Bronchial epithelial cell (primary cell): ENCODE measurements around the gene LRRC8B. TPM values are rescaled to one million over a fixed set of nuclear protein-coding genes. Genes with fewer than 3 reads are reported as not detected.
A peak's percentile ranks its signal among the peaks of the same experiment; 100 is the strongest.

Experiments used
- DNase-seq: peaks from one replicate; pipeline ENCODE4 v3.0.0-alpha.2; 2010; ENCODE audit warnings: low read depth
- FAIRE-seq: peaks from 2 replicates; lab custom pipeline; 2011; peaks lifted over from hg19 to GRCh38; lab: Jason Lieb, UNC
- H3K27me3 ChIP-seq: 2 replicates; pipeline ENCODE4 v1.5.1; 2011; ENCODE audit warnings: low read length; ENCODE audit not compliant: control insufficient read depth, insufficient read depth
- H3K36me3 ChIP-seq: 2 replicates; pipeline ENCODE4 v1.5.1; 2011; ENCODE audit warnings: low read length; ENCODE audit not compliant: control insufficient read depth, insufficient read depth
- H3K4me3 ChIP-seq: 2 replicates; pipeline ENCODE4 v1.5.1; 2011; ENCODE audit warnings: mild to moderate bottlenecking, low read depth, low read length, control low read depth
- total RNA-seq: library from RNA; depleted of rRNA; stranded (reverse); fragments of >200 nt; gene quantifications from 2 replicates; pipeline ENCODE4 v1.2.1, GENCODE V29; 2014
- TF ChIP-seq, protein P1 (sequence below): IDR thresholded peaks from 2 replicates; pipeline ENCODE4 v1.5.1; 2011; ENCODE audit warnings: mild to moderate bottlenecking, moderate library complexity, low read length, control low read depth, inconsistent platforms; ENCODE audit not compliant: insufficient read depth, severe bottlenecking

Gene LRRC8B
- total RNA-seq, 1 donor from 2014 or later = 7.6 TPM

DNA sequence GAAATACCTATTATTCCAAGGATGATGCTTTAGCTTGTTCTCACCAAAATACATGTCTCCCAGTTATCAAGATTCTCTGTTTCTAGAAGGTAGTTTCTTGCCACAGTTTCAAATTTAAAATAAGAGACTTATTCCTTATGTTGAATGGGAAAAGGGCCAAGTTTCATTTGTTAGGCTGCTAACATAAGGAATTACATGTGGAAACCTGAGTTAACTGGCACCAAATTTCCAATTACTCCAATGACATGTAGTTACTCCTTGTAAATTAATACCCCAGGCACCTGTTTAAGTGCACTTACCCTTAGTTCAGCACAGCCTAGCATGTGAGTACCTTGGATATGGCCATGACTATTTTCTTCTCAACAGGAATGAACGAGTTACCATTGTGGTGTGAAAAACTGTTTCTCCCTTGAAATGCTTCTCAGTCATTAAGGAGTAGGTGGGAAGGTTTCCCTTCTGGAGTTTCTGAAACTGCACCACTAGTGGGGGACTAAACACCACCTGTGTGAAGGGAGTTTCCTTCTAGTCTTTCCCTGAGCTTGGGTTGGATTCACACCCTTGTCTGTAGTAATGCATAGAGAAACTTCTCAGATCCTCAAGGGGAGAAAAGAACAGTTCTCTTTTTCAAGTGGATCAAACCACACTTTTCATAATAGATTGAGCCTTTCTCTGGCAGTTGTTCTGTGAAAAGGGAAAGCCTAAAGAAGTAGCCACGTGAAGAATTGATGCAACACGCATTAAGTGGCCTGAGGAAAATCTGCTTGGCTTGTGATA is 76.0 kb downstream of the LRRC8B start:
- DNase-seq (no peak), FAIRE-seq (no peak)
- H3K36me3 ChIP-seq = no peaks in the 10 kb centered on the region
- H3K27me3 ChIP-seq = no peaks in the 10 kb centered on the region
- TF ChIP-seq, protein P1, sequence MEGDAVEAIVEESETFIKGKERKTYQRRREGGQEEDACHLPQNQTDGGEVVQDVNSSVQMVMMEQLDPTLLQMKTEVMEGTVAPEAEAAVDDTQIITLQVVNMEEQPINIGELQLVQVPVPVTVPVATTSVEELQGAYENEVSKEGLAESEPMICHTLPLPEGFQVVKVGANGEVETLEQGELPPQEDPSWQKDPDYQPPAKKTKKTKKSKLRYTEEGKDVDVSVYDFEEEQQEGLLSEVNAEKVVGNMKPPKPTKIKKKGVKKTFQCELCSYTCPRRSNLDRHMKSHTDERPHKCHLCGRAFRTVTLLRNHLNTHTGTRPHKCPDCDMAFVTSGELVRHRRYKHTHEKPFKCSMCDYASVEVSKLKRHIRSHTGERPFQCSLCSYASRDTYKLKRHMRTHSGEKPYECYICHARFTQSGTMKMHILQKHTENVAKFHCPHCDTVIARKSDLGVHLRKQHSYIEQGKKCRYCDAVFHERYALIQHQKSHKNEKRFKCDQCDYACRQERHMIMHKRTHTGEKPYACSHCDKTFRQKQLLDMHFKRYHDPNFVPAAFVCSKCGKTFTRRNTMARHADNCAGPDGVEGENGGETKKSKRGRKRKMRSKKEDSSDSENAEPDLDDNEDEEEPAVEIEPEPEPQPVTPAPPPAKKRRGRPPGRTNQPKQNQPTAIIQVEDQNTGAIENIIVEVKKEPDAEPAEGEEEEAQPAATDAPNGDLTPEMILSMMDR = no peak
- no peak overlapping the region for H3K4me3 ChIP-seq

DNA sequence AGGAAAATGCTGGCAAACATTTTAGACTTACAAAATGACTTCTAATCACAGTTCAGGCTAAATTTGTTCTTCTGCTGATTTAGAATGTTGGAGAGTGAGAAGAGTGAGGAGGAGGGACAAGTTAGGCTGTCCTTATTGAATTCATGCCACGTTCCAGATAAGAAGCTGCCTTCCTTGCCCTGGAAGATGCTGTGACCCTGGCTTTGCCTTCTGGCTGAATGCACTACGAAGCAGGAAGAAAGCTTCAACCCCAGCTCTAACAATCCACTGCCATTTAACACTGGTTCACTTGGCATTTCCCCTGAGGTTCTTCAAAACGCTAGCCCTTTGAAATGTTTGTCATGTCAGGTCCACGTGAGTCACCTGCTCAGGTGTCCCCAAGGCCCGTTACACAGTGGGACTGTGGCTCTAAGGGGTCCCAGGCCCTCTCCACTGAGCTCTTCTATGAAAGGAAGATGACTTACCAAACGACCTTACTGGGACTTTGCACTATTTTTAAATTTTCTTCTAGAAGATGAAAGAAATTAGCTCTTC is 78.3 kb downstream of the LRRC8B start:
- TF ChIP-seq, protein P1 = no peak
- no peak for DNase-seq
- Histone ChIP-seq H3K27me3 (no peaks in the 10 kb centered on the region), H3K36me3 (no peaks in the 10 kb centered on the region), H3K4me3 (no peak overlapping the region)
- FAIRE-seq = no peak

DNA sequence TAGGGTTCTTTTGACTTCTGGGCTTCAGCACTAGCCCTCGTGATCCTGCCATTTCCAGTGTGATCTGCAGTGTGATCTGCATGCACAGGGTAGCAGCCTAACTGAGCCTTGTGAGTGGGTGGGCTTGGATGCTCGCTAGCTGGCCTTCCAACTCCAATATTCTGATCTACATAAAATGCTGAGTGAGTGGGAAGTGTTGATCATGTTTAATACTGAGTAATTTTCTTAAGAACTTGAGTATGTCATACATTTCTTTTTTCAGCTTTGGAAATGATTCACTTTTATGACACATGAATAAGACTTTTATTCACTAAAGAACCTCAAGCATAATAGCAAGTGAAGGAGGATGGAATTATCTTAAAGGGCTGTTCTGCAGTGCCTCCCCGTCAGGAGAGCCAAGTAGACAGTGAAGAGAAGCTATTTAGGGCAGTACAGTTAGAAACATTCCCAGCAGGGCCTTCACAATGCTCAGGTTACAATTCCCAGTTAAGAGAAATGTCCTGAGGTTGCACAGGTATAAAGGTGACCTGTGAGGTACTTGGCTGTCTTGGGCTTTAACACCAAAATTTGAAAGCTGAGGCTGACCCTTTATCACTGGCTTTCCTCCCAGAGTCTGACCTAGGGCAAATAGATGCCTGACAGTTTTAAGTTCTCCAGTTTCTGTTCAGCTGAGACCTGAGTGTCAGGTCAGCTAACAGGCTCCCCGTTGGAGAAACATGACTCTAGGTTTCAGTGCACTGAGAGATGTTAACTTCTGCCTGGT is 79.2 kb downstream of the LRRC8B start:
- TF ChIP-seq, protein P1 = no peak
- peak; percentile 87 for DNase-seq

DNA sequence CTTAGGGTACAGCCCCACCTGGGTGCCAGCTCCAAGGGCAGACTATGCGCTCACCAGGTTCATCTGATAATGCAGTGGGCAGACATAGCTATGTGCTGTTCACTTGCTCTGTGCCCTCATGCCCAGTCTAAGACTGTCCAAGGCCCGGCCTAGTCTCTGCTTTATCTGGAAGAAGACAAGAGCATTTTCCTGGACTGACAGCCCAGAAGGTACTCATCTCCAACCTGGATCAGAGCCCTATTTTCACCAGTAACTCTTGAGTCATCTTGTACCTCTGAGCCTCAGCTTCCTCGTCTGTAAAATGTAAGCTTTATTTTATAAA is 79.7 kb downstream of the LRRC8B start:
- Histone ChIP-seq H3K27me3 (no peaks in the 10 kb centered on the region), H3K4me3 (no peak overlapping the region), H3K36me3 (no peaks in the 10 kb centered on the region)
- FAIRE-seq (no peak), DNase-seq (peak; percentile 38)
- TF ChIP-seq, protein P1 = no peak

More for the DNA sequence above, 79.2 kb downstream of the LRRC8B start:
- no peaks in the 10 kb centered on the region for H3K36me3 ChIP-seq
- H3K4me3 ChIP-seq = no peak overlapping the region
- no peaks in the 10 kb centered on the region for H3K27me3 ChIP-seq
- FAIRE-seq = no peak

DNA sequence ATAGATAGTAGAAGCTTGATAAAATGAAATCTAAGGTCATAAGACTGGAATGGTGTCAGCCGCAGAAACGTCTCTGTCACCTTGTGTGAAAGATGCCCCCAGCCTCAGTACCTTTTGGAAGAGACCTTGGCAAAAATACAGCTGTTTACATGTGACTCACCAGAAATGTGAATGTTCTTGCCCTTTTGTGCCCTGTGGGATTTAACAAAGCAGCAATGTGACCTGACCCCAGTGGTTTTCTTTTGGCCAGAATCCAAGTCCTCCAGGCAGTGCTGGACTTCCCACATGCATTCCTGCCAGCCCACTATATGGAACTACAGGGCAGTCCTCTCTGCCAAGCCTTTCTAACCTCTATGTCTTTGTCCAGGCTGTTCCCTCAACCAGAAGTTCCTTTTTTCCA is 81.1 kb downstream of the LRRC8B start:
- no peak for FAIRE-seq
- no peaks in the 10 kb centered on the region for H3K27me3 ChIP-seq
- H3K4me3 ChIP-seq = no peak overlapping the region
- H3K36me3 ChIP-seq = no peaks in the 10 kb centered on the region
- TF ChIP-seq, protein P1 = no peak
- peak; percentile 57 for DNase-seq
